ENCODE measurements around the gene SPATA12.

SPATA12 gene

DNA sequence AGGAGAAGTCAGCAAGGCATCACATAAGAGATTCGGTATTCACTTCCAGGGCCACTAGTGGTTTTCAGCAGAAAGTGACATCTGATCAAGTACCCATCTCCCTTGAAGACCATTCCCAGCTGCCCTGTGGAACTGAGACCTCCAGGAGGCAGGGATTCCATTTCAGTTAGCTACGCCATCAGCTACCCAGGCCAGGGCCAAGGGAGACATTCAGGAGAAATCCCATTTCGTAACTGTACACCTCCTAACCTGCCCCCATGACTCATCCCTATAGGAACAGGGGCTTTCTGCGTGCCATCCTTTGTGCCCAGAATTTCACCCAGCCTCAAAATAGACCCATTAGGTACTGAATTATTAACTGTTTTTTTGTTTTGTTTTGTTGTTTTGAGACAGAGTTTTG is 24.7 kb downstream of the SPATA12 start:
- no peak for DNase-seq

GRCh38 chr3:57086201-57086600 is 25.7 kb downstream of the SPATA12 start:
- DNase-seq = no peak

- DNase-seq = no peak
These were observed 27.1 kb downstream of the SPATA12 start for GRCh38 chr3:57087361-57088092.

DNA sequence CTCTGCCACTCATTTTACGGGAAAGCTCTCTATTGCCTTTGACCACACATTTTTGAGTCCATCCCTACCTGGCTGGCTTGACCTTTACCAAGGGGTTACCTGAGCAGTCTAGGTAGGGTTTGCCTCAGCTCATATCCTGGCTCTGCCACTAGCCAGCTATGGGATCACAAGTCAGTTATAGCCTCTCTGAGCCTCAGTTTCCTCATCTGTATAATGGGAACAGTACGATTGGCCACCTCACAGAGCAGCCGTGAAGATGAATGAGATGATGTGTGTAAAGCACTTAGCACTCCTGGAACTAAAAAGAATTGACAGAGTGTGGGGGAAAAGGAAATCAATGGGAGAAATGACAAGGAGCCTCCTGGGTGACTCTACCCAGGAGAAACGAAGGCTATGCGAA is 28.0 kb downstream of the SPATA12 start:
- no peak for DNase-seq

DNA sequence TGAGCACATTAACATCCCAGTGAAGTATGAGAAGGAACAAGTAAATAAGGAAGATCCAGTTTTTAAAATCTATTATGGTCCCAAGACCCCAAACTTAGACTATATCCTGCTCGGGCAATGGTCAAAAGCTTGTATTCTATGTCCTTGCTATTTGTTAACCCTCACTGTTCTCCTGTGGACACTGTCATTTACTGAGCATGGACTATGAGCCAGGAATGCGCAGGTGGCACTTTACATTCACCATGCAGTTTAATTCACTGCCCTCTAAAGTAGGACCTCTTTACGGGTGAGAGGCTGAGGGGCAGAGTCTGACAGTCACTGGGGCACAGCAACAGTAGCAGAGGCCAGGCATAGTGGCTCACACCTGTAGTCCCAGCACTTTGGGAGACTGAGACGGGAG is 28.6 kb downstream of the SPATA12 start:
- DNase-seq = no peak

DNA sequence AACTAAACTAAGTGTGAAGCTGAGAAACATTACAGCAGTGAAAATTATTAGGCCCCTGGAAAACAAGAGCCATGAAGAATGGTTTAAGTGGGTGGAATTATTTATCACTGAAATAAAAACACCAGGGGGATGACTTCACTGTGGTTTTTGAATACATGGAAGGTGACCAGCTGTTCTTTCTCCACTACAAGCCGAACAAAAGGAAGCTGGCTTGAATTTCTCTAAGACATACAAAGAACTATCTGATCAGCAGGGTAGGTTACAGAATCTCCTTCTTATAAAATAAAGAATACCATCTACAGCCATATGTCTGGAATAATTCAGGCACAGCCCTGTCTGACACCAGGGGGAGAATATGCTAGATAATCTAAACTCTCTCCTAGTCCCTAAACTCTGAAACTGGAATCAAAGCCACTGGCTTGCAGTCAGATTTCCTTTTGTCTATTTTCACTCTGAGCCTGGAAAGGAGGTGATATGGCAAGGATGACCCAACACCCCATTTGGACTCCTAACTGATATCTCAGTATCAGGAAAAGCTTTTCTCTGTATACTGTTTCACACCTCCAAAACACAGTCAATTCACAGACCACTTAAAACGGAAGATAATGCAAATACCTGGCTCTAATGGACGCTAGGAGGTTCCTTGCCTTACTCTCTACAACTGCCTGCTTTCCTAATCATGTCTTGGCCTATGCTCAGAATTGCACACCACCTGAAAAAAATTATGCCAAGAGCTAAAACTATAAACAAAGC is 31.2 kb downstream of the SPATA12 start:
- no peak for DNase-seq

GRCh38 chr3:57093489-57093888 is 33.0 kb downstream of the SPATA12 start:
- no peak for DNase-seq

- DNase-seq = no peak
These were observed 33.6 kb downstream of the SPATA12 start for GRCh38 chr3:57093971-57094535.

DNA sequence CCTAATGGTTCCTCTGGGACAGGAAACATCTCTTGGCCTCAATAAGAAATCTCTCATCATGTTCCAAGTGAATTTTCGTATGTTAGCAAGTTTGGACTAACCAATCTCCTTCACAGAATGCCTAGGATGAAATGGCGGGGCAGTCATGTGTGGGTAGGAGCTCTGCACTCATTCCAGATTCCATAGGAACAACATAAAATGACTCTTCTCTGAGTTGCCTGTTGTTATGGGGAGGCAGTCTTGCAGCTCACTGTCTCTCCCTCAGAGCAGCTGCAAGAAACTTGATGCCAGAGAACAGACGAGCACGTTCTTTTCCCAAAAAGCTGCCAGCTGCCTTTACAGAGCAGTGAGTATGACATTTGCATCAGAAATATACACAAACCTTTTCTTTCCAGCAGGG is 34.1 kb downstream of the SPATA12 start:
- no peak for DNase-seq

DNA sequence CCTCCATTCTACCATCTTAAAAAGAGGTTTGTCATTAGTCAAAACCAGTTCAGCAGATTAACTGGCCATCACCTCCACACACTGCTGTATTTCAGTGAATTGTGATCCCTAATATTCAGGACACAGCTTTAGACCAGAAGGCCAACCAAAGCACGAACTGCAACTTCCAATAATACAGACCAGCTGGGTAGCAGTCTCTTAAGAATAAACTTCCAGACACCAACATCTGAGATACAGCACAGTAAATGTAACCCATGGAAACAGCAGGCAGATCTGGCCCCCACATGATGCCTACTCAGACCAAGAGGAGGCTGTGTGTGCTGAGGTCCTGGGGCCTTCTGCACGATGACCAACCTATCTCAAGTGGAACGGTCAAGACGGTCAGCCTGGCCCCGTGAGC is 34.9 kb downstream of the SPATA12 start:
- DNase-seq = no peak

GRCh38 chr3:57097536-57097935 is 37.1 kb downstream of the SPATA12 start:
- DNase-seq = no peak

GRCh38 chr3:57098418-57099310 is 38.2 kb downstream of the SPATA12 start:
- no peak for DNase-seq

DNA sequence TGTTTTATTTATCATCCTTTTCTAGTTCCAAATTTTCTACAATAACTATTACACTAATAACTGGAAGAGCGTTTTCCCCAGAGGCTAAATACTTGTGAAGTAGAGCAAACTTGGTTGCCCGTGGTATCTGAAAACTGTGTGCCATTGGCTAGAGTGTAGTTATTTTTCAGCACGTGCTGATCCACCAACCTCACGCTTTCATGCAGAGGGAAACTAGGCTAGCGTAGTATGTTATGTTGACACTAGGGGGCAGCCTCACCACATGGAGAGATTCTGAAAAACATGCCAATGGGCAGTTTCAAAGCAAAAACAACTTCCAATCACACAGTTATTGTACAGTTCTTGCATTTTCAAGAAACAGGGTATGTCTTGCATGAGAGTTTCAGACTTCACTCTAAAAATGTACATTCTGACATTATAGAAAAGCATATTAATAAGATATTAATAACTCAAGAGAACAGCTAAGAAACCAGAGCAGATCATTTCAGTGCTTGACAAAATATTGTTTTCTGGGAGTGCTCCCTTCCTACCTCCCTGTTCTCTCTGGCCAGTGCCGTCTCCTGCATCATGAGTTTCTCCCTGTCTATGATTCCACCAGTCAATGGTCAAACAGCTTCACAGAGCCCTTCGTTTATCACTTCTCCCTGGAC is 39.7 kb downstream of the SPATA12 start:
- peak; percentile 61 for DNase-seq

DNA sequence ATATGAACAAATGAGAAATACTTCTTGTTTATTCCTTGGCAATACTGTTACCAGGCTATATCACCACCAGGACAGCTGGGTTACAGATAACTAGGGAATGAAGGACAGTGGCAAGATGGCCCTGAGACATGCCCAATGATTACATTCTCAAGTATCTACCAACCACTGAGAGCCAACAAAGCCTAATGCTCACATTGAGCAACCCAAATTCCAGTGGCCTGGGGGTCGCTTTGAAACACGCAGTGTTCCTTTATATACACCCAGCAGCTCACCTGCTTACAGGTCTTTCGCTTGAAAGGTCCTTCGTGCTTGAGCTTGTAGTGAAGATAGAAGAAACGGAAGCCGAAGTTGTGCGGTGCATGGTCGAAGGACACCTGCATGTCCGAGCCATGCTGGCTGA is 45.1 kb downstream of the SPATA12 start:
- DNase-seq = no peak

- DNase-seq = no peak
These were observed 48.2 kb downstream of the SPATA12 start for GRCh38 chr3:57108684-57109083.

GRCh38 chr3:57109437-57110199 is 49.2 kb downstream of the SPATA12 start:
- no peak for DNase-seq

- no peak for DNase-seq
These were observed 49.8 kb downstream of the SPATA12 start for GRCh38 chr3:57110214-57110613.

- DNase-seq = no peak
These were observed 50.3 kb downstream of the SPATA12 start for GRCh38 chr3:57110798-57111197.

DNA sequence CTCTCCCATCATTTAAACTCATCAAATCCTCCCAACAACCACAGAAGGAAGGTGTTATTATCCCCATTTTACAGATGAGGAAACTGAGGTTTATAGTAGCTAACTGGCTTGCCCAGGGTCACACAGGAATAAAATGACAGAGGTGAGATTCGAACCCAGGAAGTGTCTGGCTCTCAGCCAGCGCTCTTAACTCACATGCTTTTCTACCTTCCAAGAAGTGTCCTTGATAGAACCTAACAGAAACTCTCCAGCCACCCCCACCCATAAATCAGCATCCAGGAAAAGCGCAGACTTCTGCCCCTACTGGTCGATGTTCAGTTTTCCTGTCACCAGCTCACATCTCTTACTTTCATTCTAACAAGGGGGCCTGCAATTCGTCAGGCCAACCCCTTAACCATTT is 51.7 kb downstream of the SPATA12 start:
- no peak for DNase-seq

DNA sequence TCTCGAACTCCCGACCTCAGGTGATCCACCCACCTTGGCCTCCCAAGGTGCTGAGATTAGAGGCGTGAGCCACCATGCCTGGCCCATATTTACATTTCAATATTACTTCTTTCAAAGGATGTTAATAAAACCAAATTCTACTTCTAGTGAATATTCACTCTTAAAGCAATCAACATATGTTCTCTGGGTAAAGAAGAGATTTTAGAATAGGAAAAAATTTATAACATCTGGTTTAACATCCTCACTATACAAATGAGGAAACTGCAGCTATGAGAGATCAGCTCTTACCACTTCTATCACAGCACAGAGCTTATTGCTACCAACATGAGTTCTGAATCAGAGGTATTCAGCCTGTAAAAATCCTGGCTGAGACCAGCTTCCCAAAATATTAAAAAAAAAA is 56.0 kb downstream of the SPATA12 start:
- DNase-seq = no peak

DNA sequence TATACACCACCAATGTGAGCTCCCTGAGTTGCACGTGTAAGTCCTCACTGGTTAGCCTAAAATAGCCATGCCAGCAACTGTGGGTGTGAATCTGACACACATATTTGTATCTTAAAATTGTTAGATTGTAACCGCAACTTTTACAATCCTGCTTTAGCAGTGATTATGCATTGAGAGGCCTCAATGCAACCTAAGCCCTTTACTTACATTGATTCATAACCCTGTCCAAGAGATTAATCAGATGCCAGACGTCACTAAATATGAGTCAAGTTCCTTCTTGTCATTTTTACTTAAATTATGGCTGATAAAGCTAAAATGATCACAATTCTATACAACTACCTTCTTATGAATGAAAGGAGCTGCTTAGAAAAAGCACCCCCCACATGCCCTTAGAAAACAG is 57.8 kb downstream of the SPATA12 start:
- no peak for DNase-seq

DNA sequence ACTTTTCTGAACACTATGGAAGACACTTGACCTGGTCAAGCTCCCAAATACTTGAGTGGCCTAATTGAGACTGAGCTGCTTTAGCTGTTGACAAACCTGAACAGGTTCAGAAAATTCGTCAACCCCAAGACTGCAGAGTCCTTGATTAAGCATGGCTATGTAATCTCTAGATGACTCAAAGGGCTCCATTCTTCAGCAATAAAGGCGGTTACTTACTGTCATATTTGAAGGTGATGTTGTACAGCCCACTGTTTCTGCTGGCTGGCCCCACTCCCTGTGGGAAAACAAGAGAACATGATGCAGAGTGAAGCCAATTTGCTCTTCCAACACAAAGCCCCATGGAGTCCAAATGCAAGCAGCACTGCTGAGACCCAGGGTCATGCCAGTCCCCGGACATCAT is 59.6 kb downstream of the SPATA12 start:
- no peak for DNase-seq
